K562 (cell line): ENCODE results near the gene PFKP. TPM values are rescaled to one million over a fixed set of nuclear protein-coding genes. Genes with fewer than 3 reads are reported as not detected.

Experiments
- ASH1L ChIP-seq: fragments of 450-650 bp; IDR thresholded peaks from 2 replicates; pipeline ENCODE4 v1.6.1; 2018; ENCODE audit warnings: borderline replicate concordance, mild to moderate bottlenecking, low read depth; ENCODE audit not compliant: partially characterized antibody
- BHLHE40 ChIP-seq: IDR thresholded peaks from 2 replicates; pipeline ENCODE4 v1.6.1; 2011; ENCODE audit warnings: low read length, improper control_type of control experiment
- DDX20 ChIP-seq: fragments of 450-650 bp; IDR thresholded peaks from 2 replicates; pipeline ENCODE4 v1.6.1; 2016; ENCODE audit warnings: missing genetic modification characterization, low read depth, mild to moderate bottlenecking, missing compliant biosample characterization, moderate library complexity
- FOXJ3 ChIP-seq: sonication (generic); formaldehyde crosslinking; IDR thresholded peaks from 2 replicates; pipeline ENCODE4 v1.4.0; 2020; ENCODE audit warnings: mild to moderate bottlenecking, missing genetic modification reagents
- HLTF ChIP-seq: fragments of 450-650 bp; IDR thresholded peaks from 2 replicates; pipeline ENCODE4 v1.6.1; 2016
- KLF13 ChIP-seq: fragments of 450-650 bp; IDR thresholded peaks from 2 replicates; pipeline ENCODE4 v1.6.1; 2016; ENCODE audit warnings: missing genetic modification characterization, low read depth, mild to moderate bottlenecking, missing compliant biosample characterization, moderate library complexity, borderline replicate concordance
- MCM2 ChIP-seq: fragments of 450-650 bp; IDR thresholded peaks from 2 replicates; pipeline ENCODE4 v1.6.1; 2017; ENCODE audit warnings: low read depth, mild to moderate bottlenecking
- SETDB1 ChIP-seq: IDR thresholded peaks from one replicate; pipeline ENCODE4 v1.6.1; 2012; ENCODE audit warnings: low read length, control low read depth, inconsistent platforms
- TAF9B ChIP-seq: fragments of 450-650 bp; IDR thresholded peaks from 2 replicates; pipeline ENCODE4 v1.6.1; 2018; ENCODE audit warnings: mild to moderate bottlenecking; ENCODE audit not compliant: partially characterized antibody
- TEAD1 ChIP-seq, 2 experiments: fragments of 450-650 bp in 1 of 2; sonication (generic) in 1 of 2; formaldehyde crosslinking; IDR thresholded peaks; 2 replicates each; pipeline versions ENCODE4 v1.4.0 to v1.8.0; 2020 to 2022; ENCODE audit warnings: mild to moderate bottlenecking in 2 of 2, missing genetic modification reagents in 1 of 2
- ZNF124 ChIP-seq: sonication (generic); formaldehyde crosslinking; IDR thresholded peaks from 2 replicates; pipeline ENCODE4 v1.8.1; 2022; ENCODE audit warnings: missing genetic modification reagents
- polyA plus RNA-seq, 8 experiments: library from polyadenylated mRNA; depleted of rRNA in 4 of 8; stranded (reverse) in 5 of 8; unstranded in 3 of 8; fragments of >200 nt; fragmentation: Nextera tagmentation in 2 of 8; fragmentation: Illumina TruSeq in 1 of 8; extraction: Ambion mirVana in 2 of 8; extraction: Trizol in 1 of 8; gene quantifications; 2 replicates each; pipeline versions ENCODE4 v1.2.1 to v1.2.3, GENCODE V29; 2011 to 2014; ENCODE audit warnings: inconsistent platforms in 1 of 8, missing spikeins in 1 of 8
- total RNA-seq, 7 experiments: library from RNA; depleted of rRNA in 6 of 7; stranded (reverse); fragments of >200 nt in 6 of 7; fragmentation: Illumina TruSeq in 2 of 7; extraction: Trizol in 2 of 7; gene quantifications; 2 replicates each; pipeline versions ENCODE4 v1.2.1 to v1.2.3, GENCODE V29; 2011 to 2021; ENCODE audit warnings: low replicate concordance in 1 of 7
- TF ChIP-seq, protein P1 (sequence below): fragments of 200-400 bp; formaldehyde crosslinking; IDR thresholded peaks from 2 replicates; pipeline ENCODE4 v1.6.1; 2017; ENCODE audit warnings: mild to moderate bottlenecking, low read depth, low read length, moderate library complexity
- TF ChIP-seq, protein P2 (sequence below), 3 experiments: IDR thresholded peaks in 2 of 3; conservative IDR thresholded peaks in 1 of 3; 2 replicates each; pipeline ENCODE4 v1.5.1; 2011 to 2012; ENCODE audit warnings: low read length in 3 of 3, mild to moderate bottlenecking in 3 of 3, control low read depth in 2 of 3, improper control_type of control experiment in 1 of 3, inconsistent platforms in 1 of 3, low read depth in 1 of 3, mixed read lengths in 1 of 3, moderate library complexity in 1 of 3; ENCODE audit not compliant: insufficient read depth in 2 of 3
- TF ChIP-seq, protein P3 (sequence below): fragments of 450-650 bp; formaldehyde crosslinking; IDR thresholded peaks from 2 replicates; pipeline ENCODE4 v1.4.0; 2020; ENCODE audit warnings: mild to moderate bottlenecking, moderate library complexity
- TF ChIP-seq, protein P4 (sequence below), 3 experiments: fragments of 200-800 bp in 1 of 3; sonication (Bioruptor generic) in 1 of 3; sonication (generic) in 1 of 3; formaldehyde crosslinking in 1 of 3; IDR thresholded peaks; 2 replicates each; pipeline versions ENCODE4 v1.6.1 to v1.8.0; 2016 to 2022; ENCODE audit warnings: mild to moderate bottlenecking in 2 of 3, missing compliant biosample characterization in 2 of 3, missing genetic modification characterization in 2 of 3, missing genetic modification reagents in 1 of 3
- TF ChIP-seq, protein P5 (sequence below): IDR thresholded peaks from 2 replicates; pipeline ENCODE4 v1.6.1; 2014; ENCODE audit warnings: antibody characterized with exemption

Gene PFKP
- total and polyA plus RNA-seq, 9 of the 15 experiments (the other 6 are each of a cell fraction or from before 2014, with no cell fraction given): 23.5 to 116 (median 62.1) TPM

DNA sequence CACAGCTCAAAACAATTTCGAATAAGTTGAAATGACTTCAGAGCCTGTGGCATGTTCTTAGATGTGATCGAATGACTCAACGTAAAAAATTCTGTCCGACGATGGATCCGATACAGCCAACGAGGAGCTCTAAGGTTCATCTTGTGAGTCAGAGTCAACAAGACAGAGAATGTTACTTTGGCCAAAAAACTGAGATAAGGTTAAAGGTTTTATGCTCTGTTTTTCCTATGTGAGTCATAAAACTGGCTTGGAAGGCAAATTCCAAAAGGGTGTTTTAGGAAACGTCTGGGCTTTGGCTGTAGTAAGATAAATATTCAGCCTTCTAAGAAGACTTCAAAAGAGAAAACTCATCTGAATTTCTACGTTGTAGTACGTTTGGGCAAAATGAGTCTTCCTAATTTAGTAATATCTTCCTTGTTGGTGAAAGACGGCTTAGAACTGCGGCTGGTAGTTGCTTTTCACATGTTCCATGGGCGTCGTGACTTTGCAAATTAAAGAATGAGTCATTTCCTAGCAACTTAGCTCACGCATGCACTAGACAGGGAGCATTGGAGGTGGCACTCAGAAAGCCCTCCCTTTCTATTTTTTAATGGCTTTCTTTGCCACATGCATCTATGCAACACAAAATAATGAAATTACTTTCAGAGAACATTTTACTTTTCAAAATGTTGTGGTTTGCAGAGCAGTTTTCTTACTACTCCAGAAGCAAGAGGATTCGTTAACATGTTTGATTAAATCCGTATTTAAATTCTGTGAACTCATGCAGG is 28.2 kb downstream of the PFKP start (continued):
- 0 out of 2 replicates have a peak, but pooled peaks have one; percentile 9 for TF ChIP-seq KLF13 (tag)
- TF ChIP-seq TEAD1 (CRISPR knock-in tag; IDR thresholded peaks at IDR 0.05): peak; percentile 39 to 73
- TF ChIP-seq, protein P1, sequence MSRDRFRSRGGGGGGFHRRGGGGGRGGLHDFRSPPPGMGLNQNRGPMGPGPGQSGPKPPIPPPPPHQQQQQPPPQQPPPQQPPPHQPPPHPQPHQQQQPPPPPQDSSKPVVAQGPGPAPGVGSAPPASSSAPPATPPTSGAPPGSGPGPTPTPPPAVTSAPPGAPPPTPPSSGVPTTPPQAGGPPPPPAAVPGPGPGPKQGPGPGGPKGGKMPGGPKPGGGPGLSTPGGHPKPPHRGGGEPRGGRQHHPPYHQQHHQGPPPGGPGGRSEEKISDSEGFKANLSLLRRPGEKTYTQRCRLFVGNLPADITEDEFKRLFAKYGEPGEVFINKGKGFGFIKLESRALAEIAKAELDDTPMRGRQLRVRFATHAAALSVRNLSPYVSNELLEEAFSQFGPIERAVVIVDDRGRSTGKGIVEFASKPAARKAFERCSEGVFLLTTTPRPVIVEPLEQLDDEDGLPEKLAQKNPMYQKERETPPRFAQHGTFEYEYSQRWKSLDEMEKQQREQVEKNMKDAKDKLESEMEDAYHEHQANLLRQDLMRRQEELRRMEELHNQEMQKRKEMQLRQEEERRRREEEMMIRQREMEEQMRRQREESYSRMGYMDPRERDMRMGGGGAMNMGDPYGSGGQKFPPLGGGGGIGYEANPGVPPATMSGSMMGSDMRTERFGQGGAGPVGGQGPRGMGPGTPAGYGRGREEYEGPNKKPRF: no peak
- TF ChIP-seq FOXJ3: no peak
- TF ChIP-seq, protein P2, sequence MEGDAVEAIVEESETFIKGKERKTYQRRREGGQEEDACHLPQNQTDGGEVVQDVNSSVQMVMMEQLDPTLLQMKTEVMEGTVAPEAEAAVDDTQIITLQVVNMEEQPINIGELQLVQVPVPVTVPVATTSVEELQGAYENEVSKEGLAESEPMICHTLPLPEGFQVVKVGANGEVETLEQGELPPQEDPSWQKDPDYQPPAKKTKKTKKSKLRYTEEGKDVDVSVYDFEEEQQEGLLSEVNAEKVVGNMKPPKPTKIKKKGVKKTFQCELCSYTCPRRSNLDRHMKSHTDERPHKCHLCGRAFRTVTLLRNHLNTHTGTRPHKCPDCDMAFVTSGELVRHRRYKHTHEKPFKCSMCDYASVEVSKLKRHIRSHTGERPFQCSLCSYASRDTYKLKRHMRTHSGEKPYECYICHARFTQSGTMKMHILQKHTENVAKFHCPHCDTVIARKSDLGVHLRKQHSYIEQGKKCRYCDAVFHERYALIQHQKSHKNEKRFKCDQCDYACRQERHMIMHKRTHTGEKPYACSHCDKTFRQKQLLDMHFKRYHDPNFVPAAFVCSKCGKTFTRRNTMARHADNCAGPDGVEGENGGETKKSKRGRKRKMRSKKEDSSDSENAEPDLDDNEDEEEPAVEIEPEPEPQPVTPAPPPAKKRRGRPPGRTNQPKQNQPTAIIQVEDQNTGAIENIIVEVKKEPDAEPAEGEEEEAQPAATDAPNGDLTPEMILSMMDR (IDR thresholded peaks at IDR 0.05 in 2 of 3, conservative IDR thresholded peaks at IDR 0.05 in 1 of 3; ENCODE audit: insufficient read depth in 2 of 3, low read depth in 1 of 3, low read length in 3 of 3): no peak
- TF ChIP-seq, protein P3, sequence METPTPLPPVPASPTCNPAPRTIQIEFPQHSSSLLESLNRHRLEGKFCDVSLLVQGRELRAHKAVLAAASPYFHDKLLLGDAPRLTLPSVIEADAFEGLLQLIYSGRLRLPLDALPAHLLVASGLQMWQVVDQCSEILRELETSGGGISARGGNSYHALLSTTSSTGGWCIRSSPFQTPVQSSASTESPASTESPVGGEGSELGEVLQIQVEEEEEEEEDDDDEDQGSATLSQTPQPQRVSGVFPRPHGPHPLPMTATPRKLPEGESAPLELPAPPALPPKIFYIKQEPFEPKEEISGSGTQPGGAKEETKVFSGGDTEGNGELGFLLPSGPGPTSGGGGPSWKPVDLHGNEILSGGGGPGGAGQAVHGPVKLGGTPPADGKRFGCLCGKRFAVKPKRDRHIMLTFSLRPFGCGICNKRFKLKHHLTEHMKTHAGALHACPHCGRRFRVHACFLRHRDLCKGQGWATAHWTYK: no peak
- TF ChIP-seq ZNF124 (CRISPR knock-in tag): no peak
- peak; percentile 86 for TF ChIP-seq TAF9B
- TF ChIP-seq MCM2: no peak
- TF ChIP-seq, protein P4, sequence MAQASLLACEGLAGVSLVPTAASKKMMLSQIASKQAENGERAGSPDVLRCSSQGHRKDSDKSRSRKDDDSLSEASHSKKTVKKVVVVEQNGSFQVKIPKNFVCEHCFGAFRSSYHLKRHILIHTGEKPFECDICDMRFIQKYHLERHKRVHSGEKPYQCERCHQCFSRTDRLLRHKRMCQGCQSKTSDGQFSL (CRISPR knock-in tag; IDR thresholded peaks at IDR 0.05): no peak
- TF ChIP-seq, protein P4 (tag; IDR thresholded peaks at IDR 0.05): no peak
- TF ChIP-seq ASH1L: no peak
- TF ChIP-seq BHLHE40: 0 out of 2 replicates have a peak, but pooled peaks have one; percentile 36
- TF ChIP-seq, protein P5, sequence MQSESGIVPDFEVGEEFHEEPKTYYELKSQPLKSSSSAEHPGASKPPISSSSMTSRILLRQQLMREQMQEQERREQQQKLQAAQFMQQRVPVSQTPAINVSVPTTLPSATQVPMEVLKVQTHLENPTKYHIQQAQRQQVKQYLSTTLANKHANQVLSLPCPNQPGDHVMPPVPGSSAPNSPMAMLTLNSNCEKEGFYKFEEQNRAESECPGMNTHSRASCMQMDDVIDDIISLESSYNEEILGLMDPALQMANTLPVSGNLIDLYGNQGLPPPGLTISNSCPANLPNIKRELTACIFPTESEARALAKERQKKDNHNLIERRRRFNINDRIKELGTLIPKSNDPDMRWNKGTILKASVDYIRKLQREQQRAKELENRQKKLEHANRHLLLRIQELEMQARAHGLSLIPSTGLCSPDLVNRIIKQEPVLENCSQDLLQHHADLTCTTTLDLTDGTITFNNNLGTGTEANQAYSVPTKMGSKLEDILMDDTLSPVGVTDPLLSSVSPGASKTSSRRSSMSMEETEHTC: no peak
- TF ChIP-seq SETDB1: no peak
- 0 out of 2 replicates have a peak, but pooled peaks have one; percentile 17 for TF ChIP-seq DDX20 (tag)
- TF ChIP-seq HLTF: no peak
